ENCODE results near the gene FOXE3. TPM values are rescaled to one million over a fixed set of nuclear protein-coding genes. Genes with fewer than 3 reads are reported as not detected.
A peak's percentile ranks its signal among the peaks of the same experiment; 100 is the strongest.

Gene FOXE3
- total RNA-seq, 1 donor from 2014 or later: not detected

DNA sequence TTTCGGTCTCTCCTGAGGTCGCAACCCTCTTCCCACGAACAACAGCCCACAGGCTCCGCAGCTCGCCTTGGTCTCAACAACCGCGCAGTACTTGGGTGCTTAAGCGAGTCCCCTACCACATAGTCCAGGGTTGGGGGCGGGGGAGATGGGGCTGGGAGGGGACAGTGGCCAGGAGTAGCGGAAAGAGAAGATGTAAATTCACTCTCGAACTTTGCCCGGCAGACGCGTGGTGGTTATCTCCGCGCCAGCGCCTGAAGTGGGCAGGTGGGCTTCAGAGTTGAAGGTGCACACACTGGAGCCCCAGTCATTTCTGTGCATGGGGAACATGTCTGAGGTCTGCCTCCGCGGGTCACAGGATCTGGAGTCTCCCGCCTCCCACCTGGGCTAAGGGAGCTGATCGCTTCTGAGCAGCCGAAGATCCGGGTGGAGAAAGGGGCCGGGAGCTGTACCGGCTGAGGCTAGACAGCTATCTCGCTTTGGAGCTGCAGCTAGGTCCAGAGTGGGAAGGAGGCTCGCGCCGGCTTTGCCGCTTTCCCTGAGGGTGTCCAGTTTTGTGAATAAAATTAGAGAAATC is 17.5 kb downstream of the FOXE3 start:
- DNase-seq: no peak
- TF ChIP-seq, protein P1, sequence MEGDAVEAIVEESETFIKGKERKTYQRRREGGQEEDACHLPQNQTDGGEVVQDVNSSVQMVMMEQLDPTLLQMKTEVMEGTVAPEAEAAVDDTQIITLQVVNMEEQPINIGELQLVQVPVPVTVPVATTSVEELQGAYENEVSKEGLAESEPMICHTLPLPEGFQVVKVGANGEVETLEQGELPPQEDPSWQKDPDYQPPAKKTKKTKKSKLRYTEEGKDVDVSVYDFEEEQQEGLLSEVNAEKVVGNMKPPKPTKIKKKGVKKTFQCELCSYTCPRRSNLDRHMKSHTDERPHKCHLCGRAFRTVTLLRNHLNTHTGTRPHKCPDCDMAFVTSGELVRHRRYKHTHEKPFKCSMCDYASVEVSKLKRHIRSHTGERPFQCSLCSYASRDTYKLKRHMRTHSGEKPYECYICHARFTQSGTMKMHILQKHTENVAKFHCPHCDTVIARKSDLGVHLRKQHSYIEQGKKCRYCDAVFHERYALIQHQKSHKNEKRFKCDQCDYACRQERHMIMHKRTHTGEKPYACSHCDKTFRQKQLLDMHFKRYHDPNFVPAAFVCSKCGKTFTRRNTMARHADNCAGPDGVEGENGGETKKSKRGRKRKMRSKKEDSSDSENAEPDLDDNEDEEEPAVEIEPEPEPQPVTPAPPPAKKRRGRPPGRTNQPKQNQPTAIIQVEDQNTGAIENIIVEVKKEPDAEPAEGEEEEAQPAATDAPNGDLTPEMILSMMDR (IDR thresholded peaks at IDR 0.05): no peak
- ChIA-PET CTCF (interaction anchor here (0.5 to 1.4 kb wide), 3 partner anchors 8 to 292 kb away, joined by 3 to 10 read pairs (median 6); no protein-coding TSS in a partner anchor), POLR2A (interaction anchor here (0.6 kb wide), 1 partner anchor 149 kb away, joined by 3 read pairs; no protein-coding TSS in a partner anchor)
- Mint-ChIP-seq H3K4me1 (peaks cover 47% of the 10 kb centered on the region), H3K4me3 (peak overlapping the region; percentile 48), H3K36me3 (ENCODE audit: low read depth) (no peaks in the 10 kb centered on the region), H3K27me3 (peaks cover 46% of the 10 kb centered on the region), H3K9me3 (no peaks in the 10 kb centered on the region), H3K27ac (no peak overlapping the region)
- ATAC-seq (ENCODE audit: low read depth): no peak
- intact Hi-C loops (cut with micrococcal nuclease): no loop called here

DNA sequence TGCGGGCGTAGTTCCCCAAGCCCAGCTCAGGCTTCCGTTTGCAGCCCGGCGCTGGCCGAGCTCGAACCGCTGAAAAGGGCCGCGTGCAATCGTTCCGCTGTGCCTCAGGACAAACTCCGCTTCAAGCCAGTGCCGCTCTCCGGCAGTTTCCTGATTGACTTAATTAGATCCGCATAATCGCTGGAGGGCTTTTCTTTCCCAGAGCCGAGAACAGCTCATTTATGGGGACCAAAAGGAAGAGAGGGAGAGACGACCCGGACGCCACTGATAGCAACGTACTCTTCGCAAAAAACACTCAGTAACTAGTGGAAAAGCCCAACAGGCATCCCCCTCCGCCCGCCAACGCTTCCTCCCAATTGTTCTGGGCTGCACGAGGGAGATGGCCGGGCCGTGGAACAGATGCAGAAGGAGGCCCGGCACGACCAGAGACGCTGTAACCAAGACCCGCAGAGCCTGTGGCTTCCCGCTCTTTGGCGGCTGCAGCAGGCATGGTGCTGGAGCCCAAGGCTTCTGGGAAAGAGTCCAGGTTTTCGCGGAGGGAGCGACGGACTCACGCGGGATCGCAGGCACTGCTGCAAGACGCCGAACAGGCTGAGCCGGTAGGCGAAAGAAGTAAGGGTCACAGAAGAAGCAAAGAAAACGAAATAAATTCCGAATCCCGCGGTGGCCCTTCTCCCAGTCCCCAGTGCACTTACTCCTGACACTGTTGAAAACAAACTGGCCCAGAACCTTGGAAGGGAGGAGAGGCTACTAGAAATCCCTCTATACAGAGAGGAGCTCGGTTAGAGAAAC is 18.2 kb downstream of the FOXE3 start:
- intact Hi-C loops (cut with micrococcal nuclease): no loop called here
- Mint-ChIP-seq H3K4me3 (peak overlapping the region; percentile 48), H3K27ac (no peak overlapping the region)

DNA sequence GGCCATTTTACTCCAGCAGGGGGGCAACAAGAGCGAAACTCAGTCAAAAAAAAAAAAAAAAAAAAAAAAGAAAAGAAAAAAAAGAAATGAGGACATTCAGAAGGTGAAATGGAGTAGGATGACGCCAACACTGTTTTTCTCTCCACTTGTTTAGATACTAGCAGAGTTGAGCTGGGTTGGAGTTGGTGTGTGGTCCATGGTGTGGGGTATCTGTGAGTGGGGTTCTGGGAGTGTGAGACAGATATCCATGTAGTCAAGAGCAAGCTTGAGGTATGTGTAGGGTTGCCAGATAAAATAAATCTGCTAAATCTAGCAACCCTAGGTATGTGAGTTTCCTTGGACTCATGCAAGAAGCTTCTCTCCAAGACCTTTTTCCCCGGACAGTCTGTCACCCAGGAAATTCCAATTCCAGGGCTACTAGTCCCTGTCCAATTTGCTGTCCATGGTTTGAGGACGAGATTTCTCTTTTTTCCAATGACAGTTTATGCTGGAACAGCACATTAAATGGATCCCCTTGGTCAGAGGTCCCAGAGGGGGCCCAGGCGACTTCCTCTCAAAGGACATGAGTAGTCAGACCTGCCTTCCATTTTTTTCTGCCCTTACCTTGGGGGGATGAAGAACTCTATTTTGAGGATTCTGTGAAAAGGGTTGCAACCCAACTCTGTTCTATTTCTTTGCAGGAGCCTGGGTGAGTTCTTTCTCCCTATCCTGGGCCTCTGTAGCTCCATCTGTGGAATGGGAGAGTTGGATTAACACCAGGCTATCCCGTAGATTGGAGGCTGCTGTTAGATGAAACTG is 19.6 kb downstream of the FOXE3 start:
- TF ChIP-seq, protein P1 (IDR thresholded peaks at IDR 0.05): no peak
- H3K36me3 Mint-ChIP-seq (ENCODE audit: low read depth): no peaks in the 10 kb centered on the region
- H3K9me3 Mint-ChIP-seq: no peaks in the 10 kb centered on the region
- no peak for ATAC-seq (ENCODE audit: low read depth)
- ChIA-PET CTCF (interaction anchor here (0.6 to 2.7 kb wide), 5 partner anchors 17 to 290 kb away, joined by 3 to 16 read pairs (median 3); partner anchors contain the start of gene PDZK1IP1), POLR2A (interaction anchor here (0.5 kb wide), 2 partner anchors 121 to 1892 kb away, joined by 4 to 6 read pairs; no protein-coding TSS in a partner anchor)
- intact Hi-C loops (cut with micrococcal nuclease): loop anchor here (2.0 to 5.0 kb wide), 3 partner anchors 203 to 275 kb away; partner anchors contain the start of genes PDZK1IP1 and TAL1
- no peak for DNase-seq
- peak overlapping the region; percentile 88 for H3K4me3 Mint-ChIP-seq
- H3K4me1 Mint-ChIP-seq: peaks cover 47% of the 10 kb centered on the region
- no peak overlapping the region for H3K27ac Mint-ChIP-seq
- H3K27me3 Mint-ChIP-seq: peaks cover 43% of the 10 kb centered on the region

More for the DNA sequence above, 18.2 kb downstream of the FOXE3 start:
- Mint-ChIP-seq H3K36me3 (ENCODE audit: low read depth) (no peaks in the 10 kb centered on the region), H3K4me1 (peaks cover 47% of the 10 kb centered on the region), H3K9me3 (no peaks in the 10 kb centered on the region), H3K27me3 (peaks cover 43% of the 10 kb centered on the region)
- DNase-seq: no peak
- no peak for ATAC-seq (ENCODE audit: low read depth)
- TF ChIP-seq, protein P1 (IDR thresholded peaks at IDR 0.05): no peak
- ChIA-PET POLR2A (interaction anchor here (0.6 kb wide), 2 partner anchors 150 to 1485 kb away, joined by 3 to 4 read pairs; no protein-coding TSS in a partner anchor), CTCF (interaction anchor here (1.3 to 1.4 kb wide), 2 partner anchors 256 to 292 kb away, joined by 6 to 10 read pairs; no protein-coding TSS in a partner anchor)

DNA sequence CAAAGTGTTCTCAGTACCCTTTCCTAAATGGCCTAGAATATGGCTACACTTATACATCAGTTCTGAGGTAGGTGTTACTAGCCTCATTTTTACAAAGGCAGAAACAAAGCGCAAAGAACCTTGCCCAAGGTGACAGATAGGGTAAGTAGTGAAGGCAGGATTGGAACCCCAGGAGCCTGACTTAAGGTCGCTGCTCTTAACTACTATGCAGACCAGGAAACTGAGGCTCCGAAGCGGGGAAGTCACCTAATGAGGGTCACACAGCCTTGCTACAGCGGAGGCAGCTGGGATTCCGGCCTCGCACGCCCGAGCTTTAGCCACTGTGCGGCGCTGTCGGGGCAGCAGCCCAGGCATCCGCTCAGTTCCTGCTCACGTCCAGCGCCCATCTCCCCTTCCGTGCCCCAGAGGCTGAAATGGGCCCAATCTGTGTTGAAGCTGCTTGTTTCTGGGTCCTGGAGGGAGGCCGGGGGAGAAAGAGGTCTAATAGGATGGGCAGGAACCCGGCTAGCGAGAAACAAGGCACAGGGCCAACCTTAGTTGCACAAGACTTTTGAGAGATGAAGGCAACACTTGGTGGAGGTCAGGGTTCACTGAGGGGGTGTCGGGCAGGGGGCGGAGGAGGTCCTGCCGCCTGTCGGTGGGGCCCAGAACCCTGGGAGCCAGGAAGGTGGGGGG is 20.4 kb downstream of the FOXE3 start:
- intact Hi-C loops (cut with micrococcal nuclease): loop anchor here (2.0 to 5.0 kb wide), 3 partner anchors 204 to 274 kb away; partner anchors contain the start of genes PDZK1IP1 and TAL1
- POLR2A ChIA-PET: interaction anchor here (0.5 kb wide), 1 partner anchor 122 kb away, joined by 4 read pairs; no protein-coding TSS in a partner anchor
- TF ChIP-seq, protein P1 (IDR thresholded peaks at IDR 0.05): no peak

More for the DNA sequence above, 20.4 kb downstream of the FOXE3 start:
- peak; percentile 72 for DNase-seq
- no peaks in the 10 kb centered on the region for H3K9me3 Mint-ChIP-seq
- peak overlapping the region; percentile 88 for H3K4me3 Mint-ChIP-seq
- peak; percentile 23 for ATAC-seq (ENCODE audit: low read depth)
- H3K36me3 Mint-ChIP-seq (ENCODE audit: low read depth): no peaks in the 10 kb centered on the region
- H3K4me1 Mint-ChIP-seq: peaks cover 42% of the 10 kb centered on the region
- peaks cover 36% of the 10 kb centered on the region for H3K27me3 Mint-ChIP-seq
- H3K27ac Mint-ChIP-seq: peak overlapping the region; percentile 70
- CTCF ChIA-PET: interaction anchor here (0.6 to 2.7 kb wide), 4 partner anchors 17 to 290 kb away, joined by 3 to 16 read pairs (median 4); partner anchors contain the start of gene PDZK1IP1

All from activated B cell treated with CpG ODN at 0.5 μM for 24 hours (primary cell).